BLaER1 treated with 17β-estradiol and CSF1 and Interleukin-3, amounts not matched to agents 10 nM and 100 nM (cell line): ENCODE data around the gene RIF1.
A peak's percentile ranks its signal among the peaks of the same experiment; 100 is the strongest.

Experiments
- H3K27ac ChIP-seq, 11 experiments: shearing (Covaris generic); formaldehyde crosslinking; 2 replicates each; pipeline ENCODE4 v1.8.1; 2022
- H3K27me3 ChIP-seq, 11 experiments: shearing (Covaris generic); formaldehyde crosslinking; 2 replicates each; pipeline ENCODE4 v1.8.1; 2022
- H3K36me3 ChIP-seq, 11 experiments: shearing (Covaris generic); formaldehyde crosslinking; 2 replicates each; pipeline ENCODE4 v1.8.1; 2022
- H3K4me1 ChIP-seq, 10 experiments: shearing (Covaris generic); formaldehyde crosslinking; 2 replicates each; pipeline ENCODE4 v1.8.1; 2022
- H3K4me2 ChIP-seq, 11 experiments: shearing (Covaris generic); formaldehyde crosslinking; 2 replicates each; pipeline ENCODE4 v1.8.1; 2022
- H3K4me3 ChIP-seq, 10 experiments: shearing (Covaris generic); formaldehyde crosslinking; 2 replicates each; pipeline ENCODE4 v1.8.1; 2022
- H3K9ac ChIP-seq, 11 experiments: shearing (Covaris generic); formaldehyde crosslinking; 2 replicates each; pipeline ENCODE4 v1.8.1; 2022
- H3K9me3 ChIP-seq, 11 experiments: shearing (Covaris generic); formaldehyde crosslinking; replicated peaks in 1 of 11; 2 replicates each; pipeline ENCODE4 v1.8.1; 2022
- H4K20me1 ChIP-seq, 11 experiments: shearing (Covaris generic); formaldehyde crosslinking; 2 replicates each; pipeline ENCODE4 v1.8.1; 2022
- Cebpa-rat ChIP-seq, 11 experiments: shearing (Covaris generic); IDR thresholded peaks; 2 replicates each; pipeline ENCODE4 v1.8.1; 2022

The RIF1 gene

DNA sequence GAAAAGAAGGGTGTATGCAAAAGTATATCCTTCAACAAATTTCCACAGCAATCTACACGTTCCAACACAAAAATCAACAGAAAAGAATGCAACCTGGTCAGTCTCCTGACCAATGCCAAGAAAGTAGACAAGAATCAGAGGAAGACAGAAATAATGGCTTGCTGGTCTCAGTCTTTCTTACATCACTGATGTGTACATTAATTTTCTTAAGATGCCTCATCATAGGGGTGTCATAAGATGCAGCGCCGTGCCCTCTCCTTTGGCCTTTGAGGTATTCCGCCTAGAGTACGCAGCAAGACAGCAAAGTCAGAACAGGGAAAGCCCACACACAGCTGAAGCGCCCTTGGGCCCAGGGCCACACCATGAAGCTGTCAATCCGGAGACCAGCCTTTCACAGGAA lies 112.9 kb downstream of the RIF1 start:
- Histone ChIP-seq H3K9me3 (no peaks in the 10 kb centered on the region), H3K4me2 (no peak overlapping the region)

GRCh38 chr2:151523850-151524249 lies 114.1 kb downstream of the RIF1 start:
- no peaks in the 10 kb centered on the region for H3K9me3 ChIP-seq
- H3K4me1 ChIP-seq, result peaks cover 0 to 16% (median 2%) of the 10 kb centered on the region in 10 experiments; a peak in 5 of 20 replicates
- H3K27ac ChIP-seq, result no peak overlapping the region
- H3K4me2 ChIP-seq, result no peak overlapping the region
- no peak overlapping the region for H3K9ac ChIP-seq
- TF ChIP-seq Cebpa-rat (IDR thresholded peaks at IDR 0.05), result no peak
- H3K27me3 ChIP-seq, result no peaks in the 10 kb centered on the region
- H3K36me3 ChIP-seq, result no peaks in the 10 kb centered on the region
- no peaks in the 10 kb centered on the region for H4K20me1 ChIP-seq
- no peak overlapping the region for H3K4me3 ChIP-seq

More for the DNA sequence above, 112.9 kb downstream of the RIF1 start:
- Histone ChIP-seq H4K20me1 (no peaks in the 10 kb centered on the region), H3K27me3 (no peaks in the 10 kb centered on the region), H3K4me1 (peaks cover 0 to 16% (median 2%) of the 10 kb centered on the region in 10 experiments; a peak in 5 of 20 replicates), H3K36me3 (no peaks in the 10 kb centered on the region), H3K27ac (no peak overlapping the region), H3K4me3 (no peak overlapping the region), H3K9ac (no peak overlapping the region)
- TF ChIP-seq Cebpa-rat (IDR thresholded peaks at IDR 0.05), result no peak

DNA sequence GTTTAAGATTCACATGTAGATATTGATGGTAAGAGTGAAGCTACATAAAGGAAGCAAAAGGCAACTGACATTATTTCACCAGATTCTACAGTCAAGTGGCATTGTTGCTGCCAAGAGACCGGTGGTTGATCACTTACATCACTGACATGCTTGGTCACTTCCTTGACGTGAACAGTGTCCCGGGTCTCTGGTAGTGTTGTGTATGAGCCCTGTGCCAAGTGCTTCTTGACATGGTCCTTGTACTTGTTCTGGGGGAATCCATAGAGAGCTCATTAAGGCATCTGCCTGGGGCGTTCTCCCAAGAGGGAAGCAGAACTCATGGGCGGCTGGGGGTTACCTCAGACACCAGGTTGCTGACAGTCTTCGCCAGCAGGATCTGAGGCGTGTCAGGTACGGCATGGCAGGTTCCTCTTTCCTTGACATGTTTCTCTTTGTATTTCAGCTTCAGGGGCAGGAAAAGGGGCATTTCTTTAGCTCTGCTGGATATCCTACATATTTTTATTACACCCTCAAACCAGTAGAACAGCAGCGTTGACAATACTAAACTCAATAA lies 116.2 kb downstream of the RIF1 start:
- no peak for TF ChIP-seq Cebpa-rat (IDR thresholded peaks at IDR 0.05)
- H3K27ac ChIP-seq, result no peak overlapping the region
- H3K4me1 ChIP-seq, result peaks cover 0 to 14% (median 1%) of the 10 kb centered on the region in 10 experiments; a peak in 5 of 20 replicates
- peak overlapping the region in 4 of 11 experiments; percentile 9 to 34 (median 20); a peak in 4 of 22 replicates for H3K4me2 ChIP-seq
- no peaks in the 10 kb centered on the region for H4K20me1 ChIP-seq
- no peak overlapping the region for H3K4me3 ChIP-seq
- H3K27me3 ChIP-seq, result no peaks in the 10 kb centered on the region
- no peaks in the 10 kb centered on the region for H3K36me3 ChIP-seq
- no peak overlapping the region for H3K9ac ChIP-seq
- H3K9me3 ChIP-seq, result no peaks in the 10 kb centered on the region

GRCh38 chr2:151526572-151527090 lies 116.9 kb downstream of the RIF1 start:
- Histone ChIP-seq H3K4me3 (no peak overlapping the region), H3K9me3 (no peaks in the 10 kb centered on the region), H3K4me1 (peaks cover 0 to 16% (median 0%) of the 10 kb centered on the region in 10 experiments; a peak in 3 of 20 replicates), H3K4me2 (no peak overlapping the region), H3K36me3 (no peaks in the 10 kb centered on the region), H3K27ac (no peak overlapping the region), H4K20me1 (no peaks in the 10 kb centered on the region), H3K9ac (no peak overlapping the region), H3K27me3 (no peaks in the 10 kb centered on the region)
- no peak for TF ChIP-seq Cebpa-rat (IDR thresholded peaks at IDR 0.05)
